Mammary epithelial cell (primary cell): ENCODE data around the gene MYDGF.

ENCODE experiments used
- EZH2 ChIP-seq: IDR thresholded peaks from 2 replicates; pipeline ENCODE4 v1.6.1; 2012; ENCODE audit warnings: low read length, inconsistent platforms, borderline replicate concordance
- TF ChIP-seq, protein P1 (sequence below), 2 donors: IDR thresholded peaks in 1 of 2; conservative IDR thresholded peaks in 1 of 2; 2 replicates each; pipeline ENCODE4 v1.5.1; 2011 to 2012; ENCODE audit warnings: inconsistent platforms in 2 of 2, low read length in 2 of 2, mild to moderate bottlenecking in 2 of 2, control low read depth in 1 of 2, low read depth in 1 of 2; ENCODE audit not compliant: insufficient read depth in 1 of 2; ENCODE audit errors: extremely low read depth in 1 of 2

DNA sequence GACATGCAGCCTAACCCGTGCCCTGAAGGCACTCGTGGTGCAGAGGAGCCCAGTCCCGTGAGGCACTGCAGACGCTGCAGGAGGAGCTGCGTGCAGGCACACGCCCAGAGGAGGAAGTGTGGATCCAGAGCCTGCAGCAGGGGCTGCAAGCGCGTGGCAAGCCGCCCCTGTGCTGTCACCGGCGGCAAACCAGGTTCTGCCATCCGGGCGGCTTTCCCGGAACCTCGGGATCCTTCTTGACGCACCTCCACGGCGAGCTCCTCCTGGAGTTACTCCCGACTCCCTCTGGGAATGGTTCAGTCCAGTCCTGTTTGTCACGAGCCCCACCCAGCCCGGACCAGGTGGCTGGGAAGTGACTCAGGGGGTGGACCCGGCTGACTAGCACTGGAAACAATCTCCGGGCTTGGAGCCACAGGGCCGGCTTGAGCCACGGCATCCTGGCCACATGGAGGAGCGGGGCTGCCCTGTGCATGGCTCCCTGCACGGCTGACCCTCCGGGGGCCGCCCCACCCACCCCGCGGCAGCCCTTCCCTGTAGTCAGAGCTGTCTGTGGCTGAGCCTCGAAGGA lies 43.3 kb upstream of the MYDGF start:
- TF ChIP-seq, protein P1, sequence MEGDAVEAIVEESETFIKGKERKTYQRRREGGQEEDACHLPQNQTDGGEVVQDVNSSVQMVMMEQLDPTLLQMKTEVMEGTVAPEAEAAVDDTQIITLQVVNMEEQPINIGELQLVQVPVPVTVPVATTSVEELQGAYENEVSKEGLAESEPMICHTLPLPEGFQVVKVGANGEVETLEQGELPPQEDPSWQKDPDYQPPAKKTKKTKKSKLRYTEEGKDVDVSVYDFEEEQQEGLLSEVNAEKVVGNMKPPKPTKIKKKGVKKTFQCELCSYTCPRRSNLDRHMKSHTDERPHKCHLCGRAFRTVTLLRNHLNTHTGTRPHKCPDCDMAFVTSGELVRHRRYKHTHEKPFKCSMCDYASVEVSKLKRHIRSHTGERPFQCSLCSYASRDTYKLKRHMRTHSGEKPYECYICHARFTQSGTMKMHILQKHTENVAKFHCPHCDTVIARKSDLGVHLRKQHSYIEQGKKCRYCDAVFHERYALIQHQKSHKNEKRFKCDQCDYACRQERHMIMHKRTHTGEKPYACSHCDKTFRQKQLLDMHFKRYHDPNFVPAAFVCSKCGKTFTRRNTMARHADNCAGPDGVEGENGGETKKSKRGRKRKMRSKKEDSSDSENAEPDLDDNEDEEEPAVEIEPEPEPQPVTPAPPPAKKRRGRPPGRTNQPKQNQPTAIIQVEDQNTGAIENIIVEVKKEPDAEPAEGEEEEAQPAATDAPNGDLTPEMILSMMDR (conservative IDR thresholded peaks at IDR 0.05 in 1 of 2, IDR thresholded peaks at IDR 0.05 in 1 of 2; ENCODE audit: extremely low read depth in 1 of 2, insufficient read depth in 1 of 2, low read depth in 1 of 2, low read length in 2 of 2) = no peak
- TF ChIP-seq EZH2 = no peak
